GM19025 (cell line): Measurements from ENCODE around the gene SMARCA4.
"Not testable (repeated sequence)": the region's sequence is repeated elsewhere in the genome, so short reads cannot be mapped to it uniquely, and the experiment has no call there.

Source experiments
- ATAC-seq: cut with Tn5 transposase; IDR thresholded peaks from one replicate; pipeline ENCODE4 v1.9.1; 2021; ENCODE audit warnings: mild to moderate bottlenecking, low read depth, moderate library complexity; ENCODE audit not compliant: unreplicated experiment

The SMARCA4 gene

DNA sequence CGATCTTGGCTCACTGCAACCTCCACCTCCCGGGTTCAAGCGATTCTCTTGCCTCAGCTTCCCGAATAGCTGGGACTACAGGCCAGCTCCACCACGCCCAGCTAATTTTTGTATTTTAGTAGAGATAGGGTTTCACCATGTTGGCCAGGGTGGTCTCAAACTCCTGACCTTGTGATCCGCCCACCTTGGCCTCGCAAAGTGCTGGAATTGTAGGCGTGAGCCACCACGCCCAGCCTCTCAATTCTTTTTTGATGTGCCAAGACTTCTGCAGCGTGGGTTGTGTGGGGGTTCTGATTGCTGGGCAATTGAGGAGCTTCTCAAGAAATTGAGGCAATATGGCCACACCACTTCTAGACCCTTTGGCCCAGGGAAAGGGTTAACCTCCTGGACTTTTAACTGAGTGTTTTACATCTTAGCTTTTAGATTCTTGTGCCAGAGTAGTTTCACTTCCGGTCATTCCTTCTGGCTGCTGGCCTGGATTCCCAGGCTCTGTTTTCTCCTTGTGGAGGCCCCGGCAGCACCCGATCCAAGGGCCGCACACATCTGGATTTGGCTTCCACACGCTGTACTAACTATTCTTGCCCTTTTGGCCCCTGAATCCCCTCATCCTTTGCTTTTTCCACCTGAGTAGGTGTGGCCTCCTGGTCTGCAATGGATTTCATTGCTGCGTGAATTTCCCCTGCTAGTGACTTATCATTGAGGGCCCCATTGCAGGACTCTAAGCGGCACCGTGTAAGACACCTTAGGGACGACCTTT, 14.7 kb downstream of the SMARCA4 start:
- ATAC-seq, result no peak

GRCh38 chr19:10976131-10976892, 15.5 kb downstream of the SMARCA4 start:
- ATAC-seq, result no peak

GRCh38 chr19:10977742-10978092, 16.9 kb downstream of the SMARCA4 start:
- ATAC-seq, result no peak

GRCh38 chr19:10979951-10980381, 19.1 kb downstream of the SMARCA4 start:
- no peak for ATAC-seq

DNA sequence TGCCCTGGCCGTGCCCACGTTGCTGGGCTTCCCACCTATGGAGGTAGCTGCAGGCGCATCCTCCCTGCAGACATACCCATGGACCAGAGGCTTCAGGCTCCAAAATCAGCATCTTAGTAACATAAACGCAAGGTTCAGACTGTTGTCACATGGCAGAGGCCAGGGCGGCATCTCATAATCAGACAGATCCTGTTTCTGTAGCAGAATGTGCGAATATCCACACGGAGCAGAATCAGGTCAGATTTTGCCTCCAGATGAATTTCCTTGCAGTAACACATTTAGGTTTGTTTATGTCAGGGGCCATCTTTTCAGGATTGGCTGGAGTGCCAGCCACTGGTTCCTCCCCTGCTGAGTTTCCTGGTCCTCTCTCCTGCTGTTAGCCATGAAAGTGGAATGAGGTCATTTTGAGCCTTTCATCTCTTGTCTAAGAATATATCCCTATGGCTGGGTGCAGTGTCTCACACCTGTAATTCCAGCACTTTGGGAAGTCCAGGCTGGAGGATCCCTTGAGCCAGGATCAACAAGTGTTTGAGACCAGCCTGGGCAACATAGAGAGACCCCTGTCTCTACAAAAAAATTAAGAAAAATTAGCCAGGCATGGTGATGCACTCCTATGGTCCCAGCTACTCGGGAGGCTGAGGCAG, 20.5 kb downstream of the SMARCA4 start:
- no peak for ATAC-seq

DNA sequence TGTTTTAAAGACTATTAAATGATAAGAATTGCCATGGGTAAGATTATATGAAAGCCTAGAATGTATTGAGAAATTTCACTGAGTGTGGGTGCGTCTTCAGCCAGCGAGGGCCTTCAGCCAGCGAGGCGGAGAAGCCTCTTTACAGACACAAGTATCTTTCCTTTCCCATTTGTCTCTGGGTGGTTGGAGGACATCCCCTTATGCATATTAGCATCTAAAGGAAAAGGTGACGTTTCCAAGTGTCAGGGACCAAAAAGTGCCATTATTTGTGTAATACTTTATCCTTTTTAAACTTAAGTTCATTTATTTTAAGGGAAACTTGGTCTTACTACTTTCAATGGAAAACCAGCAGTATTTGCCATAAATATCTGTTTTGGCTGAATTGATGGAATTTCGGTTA, 22.2 kb downstream of the SMARCA4 start:
- no peak for ATAC-seq

DNA sequence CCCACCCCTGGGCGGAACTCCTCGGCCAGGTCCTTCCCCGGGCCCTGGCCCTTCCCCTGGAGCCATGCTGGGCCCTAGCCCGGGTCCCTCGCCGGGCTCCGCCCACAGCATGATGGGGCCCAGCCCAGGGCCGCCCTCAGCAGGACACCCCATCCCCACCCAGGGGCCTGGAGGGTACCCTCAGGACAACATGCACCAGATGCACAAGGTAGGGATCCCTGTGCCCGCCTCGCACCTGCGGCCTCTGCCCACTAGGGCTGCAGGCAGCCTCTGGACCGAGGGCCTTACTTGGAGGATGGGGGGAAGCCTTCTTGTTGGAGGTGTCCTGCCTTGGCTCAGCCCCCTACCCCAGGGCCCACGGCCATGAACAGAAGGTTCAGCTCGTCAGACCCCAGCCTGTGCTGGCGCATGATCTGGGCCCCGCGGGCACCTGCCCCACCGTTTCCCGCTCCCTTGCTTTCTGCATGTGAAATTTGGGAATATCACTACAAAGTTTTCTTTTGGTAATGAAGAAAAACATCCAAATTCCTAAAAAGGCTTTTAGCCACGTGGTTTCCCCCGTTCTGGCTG, 23.4 kb downstream of the SMARCA4 start:
- ATAC-seq, result no peak

GRCh38 chr19:10985502-10985901, 24.7 kb downstream of the SMARCA4 start:
- ATAC-seq, result no peak

DNA sequence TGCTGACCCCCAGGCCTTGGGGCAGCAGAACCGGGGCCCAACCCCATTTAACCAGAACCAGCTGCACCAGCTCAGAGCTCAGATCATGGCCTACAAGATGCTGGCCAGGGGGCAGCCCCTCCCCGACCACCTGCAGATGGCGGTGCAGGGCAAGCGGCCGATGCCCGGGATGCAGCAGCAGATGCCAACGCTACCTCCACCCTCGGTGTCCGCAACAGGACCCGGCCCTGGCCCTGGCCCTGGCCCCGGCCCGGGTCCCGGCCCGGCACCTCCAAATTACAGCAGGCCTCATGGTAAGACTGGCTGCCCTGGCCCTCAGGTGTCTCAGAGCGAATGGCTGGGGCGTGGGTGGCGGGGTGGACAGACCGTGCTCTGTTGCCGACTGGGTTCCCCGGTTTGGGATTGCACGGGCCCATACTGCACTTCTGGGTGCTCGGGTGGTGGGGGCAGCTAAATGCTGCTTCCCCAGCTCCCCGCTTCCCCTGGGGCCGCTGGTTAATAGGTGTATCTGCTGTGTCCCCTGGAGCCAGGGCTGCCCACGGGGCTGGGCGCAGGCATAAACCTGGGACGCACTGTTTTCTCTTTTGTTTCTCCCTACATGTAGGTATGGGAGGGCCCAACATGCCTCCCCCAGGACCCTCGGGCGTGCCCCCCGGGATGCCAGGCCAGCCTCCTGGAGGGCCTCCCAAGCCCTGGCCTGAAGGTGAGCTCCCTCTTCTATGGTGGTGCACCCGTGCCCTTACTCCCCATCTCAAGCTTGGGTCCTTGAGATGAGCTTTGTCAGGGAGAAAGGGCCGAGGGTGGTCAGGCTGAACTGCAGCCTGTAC, 25.7 kb downstream of the SMARCA4 start:
- no peak for ATAC-seq

DNA sequence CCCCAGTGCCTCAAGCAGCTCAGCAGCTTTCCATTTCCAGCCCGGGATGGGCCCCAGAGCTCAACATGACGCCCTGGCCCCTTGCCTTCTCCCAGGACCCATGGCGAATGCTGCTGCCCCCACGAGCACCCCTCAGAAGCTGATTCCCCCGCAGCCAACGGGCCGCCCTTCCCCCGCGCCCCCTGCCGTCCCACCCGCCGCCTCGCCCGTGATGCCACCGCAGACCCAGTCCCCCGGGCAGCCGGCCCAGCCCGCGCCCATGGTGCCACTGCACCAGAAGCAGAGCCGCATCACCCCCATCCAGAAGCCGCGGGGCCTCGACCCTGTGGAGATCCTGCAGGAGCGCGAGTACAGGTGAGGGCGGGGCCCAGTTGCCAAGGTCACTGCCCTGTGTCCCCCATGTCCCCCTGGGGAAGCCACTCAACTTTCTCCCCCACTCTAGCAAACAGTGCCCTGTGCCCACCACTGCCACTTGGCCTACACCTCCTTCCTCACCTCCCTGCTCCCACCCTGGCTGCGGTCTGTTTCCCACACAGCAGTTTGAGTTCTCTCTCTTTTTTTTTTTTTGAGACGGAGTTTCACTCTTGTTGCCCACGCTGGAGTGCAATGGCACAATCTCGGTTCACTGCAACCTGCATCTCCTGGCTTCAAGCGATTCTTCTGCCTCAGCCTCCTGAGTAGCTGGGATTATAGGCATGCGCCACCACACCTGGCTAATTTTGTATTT, 26.9 kb downstream of the SMARCA4 start:
- no peak for ATAC-seq

DNA sequence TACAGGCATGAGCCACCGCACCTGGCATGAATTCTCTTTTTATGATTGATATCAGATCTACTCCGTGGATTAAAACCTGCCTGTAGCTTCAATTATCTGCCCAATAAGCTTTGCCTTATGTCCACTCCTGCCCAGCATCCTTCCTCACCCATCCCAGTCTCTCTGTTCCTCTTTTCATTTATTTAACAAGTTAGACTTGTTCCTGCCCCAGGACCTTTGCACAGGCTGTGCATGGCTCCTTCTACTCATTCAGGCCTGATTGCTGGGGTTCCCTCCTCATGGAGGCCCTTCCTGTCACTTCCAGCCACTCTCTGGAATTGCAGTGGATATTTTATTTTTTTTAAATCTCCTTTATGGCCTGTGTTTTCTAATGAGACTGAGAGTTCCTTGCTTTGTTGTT, 27.6 kb downstream of the SMARCA4 start:
- no peak for ATAC-seq

- ATAC-seq, result no peak
Observed at GRCh38 chr19:10988921-10989320, 28.1 kb downstream of the SMARCA4 start.

- ATAC-seq, result no peak
Observed at GRCh38 chr19:10991076-10991475, 30.2 kb downstream of the SMARCA4 start.

DNA sequence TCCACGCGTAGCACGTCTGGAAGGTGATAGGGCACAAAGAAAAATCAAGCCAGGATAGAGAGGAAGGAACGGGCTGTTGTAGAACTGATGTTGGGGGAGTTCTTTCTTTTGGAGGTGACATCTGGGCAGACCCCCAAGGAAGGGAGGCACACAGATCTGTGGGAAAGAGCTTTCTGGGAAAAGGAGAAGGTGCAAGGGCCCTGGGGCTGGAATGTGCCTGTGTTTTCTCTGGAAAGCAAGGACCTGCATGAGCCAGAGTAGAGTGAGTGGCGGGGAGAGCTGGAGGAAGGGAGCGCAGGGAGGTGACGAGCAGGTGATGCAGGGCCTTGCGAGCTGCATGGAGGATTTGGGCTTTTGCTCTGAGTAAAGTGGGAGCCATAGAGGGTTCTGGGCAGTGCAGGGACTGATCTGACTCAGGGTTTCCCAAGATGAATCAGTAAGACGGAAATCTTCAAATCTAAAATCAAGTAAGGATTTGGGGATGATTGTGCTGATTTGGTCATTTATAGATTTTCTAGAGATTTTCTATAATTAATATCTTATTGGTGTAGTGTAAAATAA, 30.8 kb downstream of the SMARCA4 start:
- no peak for ATAC-seq

- ATAC-seq, result not testable (repeated sequence)
Observed at GRCh38 chr19:10992174-10992573, 31.3 kb downstream of the SMARCA4 start.

- no peak for ATAC-seq
Observed at GRCh38 chr19:10995926-10996600, 35.2 kb downstream of the SMARCA4 start.

DNA sequence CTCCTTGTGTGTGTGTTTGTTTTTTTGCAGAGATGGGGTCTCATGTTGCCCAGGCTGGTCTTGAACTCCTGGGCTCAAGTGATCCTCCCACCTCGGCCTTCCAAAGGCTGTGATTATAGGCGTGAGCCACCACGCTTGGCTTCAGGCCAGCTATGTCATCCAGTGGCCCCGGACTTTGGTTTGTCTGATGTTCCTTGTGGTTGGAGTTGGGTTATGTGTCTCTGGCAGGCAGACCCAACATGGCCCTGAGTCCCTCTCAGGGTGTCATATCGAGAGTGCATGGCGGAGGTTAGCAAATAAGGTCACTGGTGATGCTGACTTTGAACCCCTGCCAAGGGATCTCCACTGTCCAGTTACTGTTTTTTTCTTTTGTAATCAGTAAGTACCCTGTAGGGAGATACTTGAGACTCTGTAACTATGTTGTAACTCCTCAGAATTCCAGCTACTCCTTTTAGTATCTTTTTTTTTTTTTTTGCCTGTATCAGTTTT, 37.3 kb downstream of the SMARCA4 start:
- ATAC-seq, result no peak

- ATAC-seq, result no peak
Observed at GRCh38 chr19:10998666-10999065, 37.8 kb downstream of the SMARCA4 start.

DNA sequence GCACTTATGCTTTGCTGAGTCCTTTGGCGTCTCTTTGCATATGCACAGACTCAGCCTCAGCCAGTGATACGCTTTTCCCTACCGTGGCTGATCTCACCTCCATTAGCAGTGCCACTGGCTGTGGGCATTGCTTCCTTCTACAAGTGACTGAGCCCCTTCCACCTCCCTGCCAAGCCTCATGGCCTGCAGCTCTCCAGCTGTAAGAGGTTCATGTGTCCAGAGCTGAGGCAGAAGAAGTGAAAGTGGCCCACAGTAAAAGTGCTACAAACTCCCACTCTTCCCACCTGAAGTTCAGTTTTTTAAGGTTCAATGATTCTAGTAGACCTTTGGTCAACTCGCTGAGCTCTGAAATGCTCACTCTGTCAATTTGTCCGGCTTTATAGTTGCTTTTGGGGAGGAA, 44.7 kb downstream of the SMARCA4 start:
- ATAC-seq, result no peak
